ENCODE results near the gene TMEM115.

The TMEM115 gene

GRCh38 chr3:50370594-50370993 is 11.3 kb upstream of the TMEM115 start:
- Histone ChIP-seq H3K27me3 (ENCODE audit: insufficient read depth, low read depth, severe bottlenecking) (no peaks in the 10 kb centered on the region), H3K27ac (no peak overlapping the region; the same call in 1 of the 2 replicates)

DNA sequence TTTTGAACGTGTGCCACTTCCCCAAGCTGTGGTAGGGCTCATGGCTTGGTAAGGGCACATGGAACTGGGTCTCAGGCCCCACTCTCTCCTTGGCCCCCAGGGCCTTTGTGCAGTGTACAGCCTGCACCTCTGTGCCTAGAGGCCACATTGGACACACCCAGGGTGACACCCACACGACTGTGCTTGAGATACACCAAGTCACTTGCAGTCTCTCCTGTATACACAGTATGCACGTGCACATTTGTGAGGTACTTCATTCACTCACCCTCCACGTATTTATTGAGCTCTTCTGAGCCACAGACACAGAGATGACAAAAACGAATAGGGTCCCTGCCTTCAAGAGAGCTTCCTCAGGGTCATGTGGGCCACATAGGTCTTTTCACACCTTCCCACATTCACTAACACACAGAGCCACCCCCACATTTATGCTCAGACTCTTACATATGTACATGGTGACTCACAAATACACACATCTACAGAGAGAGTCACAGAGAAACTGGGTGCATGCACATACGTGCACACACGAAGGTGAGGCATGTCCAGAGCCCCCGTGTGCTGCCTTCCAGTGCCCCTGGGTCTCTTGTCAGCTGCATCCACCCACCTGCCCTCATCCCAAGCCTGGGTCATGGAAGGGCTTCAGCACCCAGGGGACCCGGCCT is 9.8 kb upstream of the TMEM115 start:
- DNase-seq, result no peak
- Histone ChIP-seq H3K36me3 (no peaks in the 10 kb centered on the region), H3K9me3 (ENCODE audit: severe bottlenecking) (no peaks in the 10 kb centered on the region), H3K27me3 (ENCODE audit: insufficient read depth, low read depth, severe bottlenecking) (no peaks in the 10 kb centered on the region), H3K27ac (no peak overlapping the region), H3K4me3 (ENCODE audit: low read depth, low read length) (no peak overlapping the region)
- TF ChIP-seq, protein P1, sequence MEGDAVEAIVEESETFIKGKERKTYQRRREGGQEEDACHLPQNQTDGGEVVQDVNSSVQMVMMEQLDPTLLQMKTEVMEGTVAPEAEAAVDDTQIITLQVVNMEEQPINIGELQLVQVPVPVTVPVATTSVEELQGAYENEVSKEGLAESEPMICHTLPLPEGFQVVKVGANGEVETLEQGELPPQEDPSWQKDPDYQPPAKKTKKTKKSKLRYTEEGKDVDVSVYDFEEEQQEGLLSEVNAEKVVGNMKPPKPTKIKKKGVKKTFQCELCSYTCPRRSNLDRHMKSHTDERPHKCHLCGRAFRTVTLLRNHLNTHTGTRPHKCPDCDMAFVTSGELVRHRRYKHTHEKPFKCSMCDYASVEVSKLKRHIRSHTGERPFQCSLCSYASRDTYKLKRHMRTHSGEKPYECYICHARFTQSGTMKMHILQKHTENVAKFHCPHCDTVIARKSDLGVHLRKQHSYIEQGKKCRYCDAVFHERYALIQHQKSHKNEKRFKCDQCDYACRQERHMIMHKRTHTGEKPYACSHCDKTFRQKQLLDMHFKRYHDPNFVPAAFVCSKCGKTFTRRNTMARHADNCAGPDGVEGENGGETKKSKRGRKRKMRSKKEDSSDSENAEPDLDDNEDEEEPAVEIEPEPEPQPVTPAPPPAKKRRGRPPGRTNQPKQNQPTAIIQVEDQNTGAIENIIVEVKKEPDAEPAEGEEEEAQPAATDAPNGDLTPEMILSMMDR (IDR thresholded peaks at IDR 0.05; ENCODE audit: low read depth, low read length), result no peak

More at GRCh38 chr3:50370594-50370993, 11.3 kb upstream of the TMEM115 start:
- H3K36me3 ChIP-seq, result no peaks in the 10 kb centered on the region
- TF ChIP-seq, protein P1 (IDR thresholded peaks at IDR 0.05; ENCODE audit: low read depth, low read length), result peak; percentile 56
- no peak overlapping the region for H3K4me3 ChIP-seq (ENCODE audit: low read depth, low read length)
- no peaks in the 10 kb centered on the region for H3K9me3 ChIP-seq (ENCODE audit: severe bottlenecking)
- DNase-seq, result peak; percentile 68

DNA sequence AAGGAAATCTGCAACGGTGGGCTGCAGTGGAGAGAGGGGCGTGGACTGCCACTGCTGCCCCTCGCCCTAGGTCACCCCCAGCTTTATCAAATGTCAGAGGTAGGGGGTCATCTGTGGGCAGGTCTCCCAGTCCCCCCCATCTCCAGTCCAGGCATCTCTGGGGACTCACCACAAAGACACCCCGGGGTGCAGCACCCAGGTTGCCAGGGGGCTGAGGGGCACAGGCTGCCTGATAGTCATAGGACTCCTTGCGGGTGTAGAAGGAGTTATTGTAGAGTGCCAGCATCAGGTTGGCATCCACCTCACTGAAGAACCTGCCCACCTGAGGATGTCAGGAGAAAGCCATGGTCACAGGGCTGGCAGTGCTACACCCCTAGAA is 6.5 kb upstream of the TMEM115 start:
- no peak for DNase-seq
- Histone ChIP-seq H3K27ac (no peak overlapping the region), H3K36me3 (no peaks in the 10 kb centered on the region), H3K27me3 (ENCODE audit: insufficient read depth, low read depth, severe bottlenecking) (no peaks in the 10 kb centered on the region), H3K9me3 (ENCODE audit: severe bottlenecking) (no peaks in the 10 kb centered on the region), H3K4me3 (ENCODE audit: low read depth, low read length) (no peak overlapping the region)
- TF ChIP-seq, protein P1 (IDR thresholded peaks at IDR 0.05; ENCODE audit: low read depth, low read length), result no peak

- Histone ChIP-seq H3K9me3 (ENCODE audit: severe bottlenecking) (no peaks in the 10 kb centered on the region), H3K4me3 (ENCODE audit: low read depth, low read length) (no peak overlapping the region), H3K27ac (no peak overlapping the region), H3K27me3 (ENCODE audit: insufficient read depth, low read depth, severe bottlenecking) (no peaks in the 10 kb centered on the region), H3K36me3 (no peaks in the 10 kb centered on the region)
- TF ChIP-seq, protein P1 (IDR thresholded peaks at IDR 0.05; ENCODE audit: low read depth, low read length), result no peak
- DNase-seq, result no peak
Observed at GRCh38 chr3:50365080-50365841, 5.9 kb upstream of the TMEM115 start.

- TF ChIP-seq, protein P1 (IDR thresholded peaks at IDR 0.05; ENCODE audit: low read depth, low read length), result no peak
- Histone ChIP-seq H3K4me3 (ENCODE audit: low read depth, low read length) (no peak overlapping the region), H3K9me3 (ENCODE audit: severe bottlenecking) (no peaks in the 10 kb centered on the region), H3K36me3 (no peaks in the 10 kb centered on the region), H3K27ac (no peak overlapping the region), H3K27me3 (ENCODE audit: insufficient read depth, low read depth, severe bottlenecking) (no peaks in the 10 kb centered on the region)
- no peak for DNase-seq
Observed at GRCh38 chr3:50364573-50365079, 5.3 kb upstream of the TMEM115 start.
